ENCODE measurements around the gene FRMD5.

DNA sequence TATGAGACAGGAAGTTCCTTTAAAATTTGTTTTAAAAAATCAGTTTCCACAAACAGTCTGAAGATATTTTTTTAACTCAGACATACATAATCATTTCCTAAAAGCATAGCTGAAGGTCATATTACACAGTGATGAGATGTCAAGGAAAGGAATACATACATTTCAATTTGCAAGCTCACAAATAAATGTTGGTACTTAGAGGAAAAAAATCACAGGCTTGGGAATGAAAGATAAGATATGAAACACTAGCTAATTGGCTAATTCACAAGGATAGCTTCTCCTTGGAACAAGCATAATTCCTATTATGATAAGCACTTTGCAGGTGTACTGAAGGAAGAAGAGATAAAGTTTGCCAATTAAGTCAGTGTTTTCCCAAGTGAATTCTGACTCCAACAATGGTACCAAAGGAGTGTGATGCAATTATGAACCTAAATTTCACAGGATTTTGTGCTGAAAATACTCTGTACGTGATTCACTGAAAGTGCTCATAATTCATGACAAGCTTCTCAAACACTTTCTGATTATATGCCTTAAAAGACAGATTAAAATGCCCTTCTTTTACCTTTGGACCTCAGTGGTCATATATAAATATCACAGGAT, 112.4 kb downstream of the FRMD5 start:
- TF ChIP-seq, protein P1, sequence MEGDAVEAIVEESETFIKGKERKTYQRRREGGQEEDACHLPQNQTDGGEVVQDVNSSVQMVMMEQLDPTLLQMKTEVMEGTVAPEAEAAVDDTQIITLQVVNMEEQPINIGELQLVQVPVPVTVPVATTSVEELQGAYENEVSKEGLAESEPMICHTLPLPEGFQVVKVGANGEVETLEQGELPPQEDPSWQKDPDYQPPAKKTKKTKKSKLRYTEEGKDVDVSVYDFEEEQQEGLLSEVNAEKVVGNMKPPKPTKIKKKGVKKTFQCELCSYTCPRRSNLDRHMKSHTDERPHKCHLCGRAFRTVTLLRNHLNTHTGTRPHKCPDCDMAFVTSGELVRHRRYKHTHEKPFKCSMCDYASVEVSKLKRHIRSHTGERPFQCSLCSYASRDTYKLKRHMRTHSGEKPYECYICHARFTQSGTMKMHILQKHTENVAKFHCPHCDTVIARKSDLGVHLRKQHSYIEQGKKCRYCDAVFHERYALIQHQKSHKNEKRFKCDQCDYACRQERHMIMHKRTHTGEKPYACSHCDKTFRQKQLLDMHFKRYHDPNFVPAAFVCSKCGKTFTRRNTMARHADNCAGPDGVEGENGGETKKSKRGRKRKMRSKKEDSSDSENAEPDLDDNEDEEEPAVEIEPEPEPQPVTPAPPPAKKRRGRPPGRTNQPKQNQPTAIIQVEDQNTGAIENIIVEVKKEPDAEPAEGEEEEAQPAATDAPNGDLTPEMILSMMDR (optimal IDR thresholded peaks at IDR 0.05 in 1 of 3, IDR thresholded peaks at IDR 0.05 in 1 of 3, conservative IDR thresholded peaks at IDR 0.05 in 1 of 3; ENCODE audit: extremely low read depth in 1 of 3, insufficient read depth in 2 of 3, low read length in 3 of 3), result no peak
- no peak for TF ChIP-seq EZH2 (IDR thresholded peaks at IDR 0.05; ENCODE audit: low read length)

Data from keratinocyte (primary cell).